Prostate gland (tissue), 2 donors: ENCODE results near the gene WASF3. TPM values are rescaled to one million over a fixed set of nuclear protein-coding genes. Genes with fewer than 3 reads are reported as not detected.

Experiments used
- DNase-seq: peaks from one replicate; pipeline ENCODE4 v3.0.0-alpha.2; 2019; ENCODE audit warnings: low spot score
- H3K27ac ChIP-seq, 2 donors: fragments of 200-600 bp; sonication (generic); 2 replicates each; pipeline ENCODE4 v1.5.1; 2017 to 2019
- H3K27me3 ChIP-seq: fragments of 200-600 bp; sonication (generic); replicated peaks from 2 replicates; pipeline ENCODE4 v1.5.1; 2019; ENCODE audit not compliant: insufficient read depth
- H3K36me3 ChIP-seq, 2 donors: fragments of 200-600 bp; sonication (generic); 1 replicate in 1 of 2; 2 replicates in 1 of 2; pipeline versions ENCODE4 v1.5.1 to v1.8.1; 2017 to 2019
- H3K4me1 ChIP-seq: fragments of 200-600 bp; sonication (generic); replicated peaks from 2 replicates; pipeline ENCODE4 v1.5.1; 2019
- H3K4me3 ChIP-seq, 2 donors: fragments of 200-600 bp; sonication (generic); 2 replicates each; pipeline ENCODE4 v1.5.1; 2017 to 2019
- H3K9me3 ChIP-seq: fragments of 200-600 bp; sonication (generic); 2 replicates; pipeline ENCODE4 v1.5.1; 2017
- CTCF ChIP-seq, 4 experiments: fragments of 200-600 bp in 2 of 4; fragments of 450-650 bp in 2 of 4; sonication (generic) in 2 of 4; IDR thresholded peaks; 1 replicate in 3 of 4; 2 replicates in 1 of 4; pipeline ENCODE4 v1.5.1; 2016 to 2019; ENCODE audit warnings: antibody characterized with exemption in 4 of 4, mild to moderate bottlenecking in 2 of 4, moderate library complexity in 2 of 4
- POLR2A ChIP-seq: fragments of 450-650 bp; IDR thresholded peaks from one replicate; pipeline ENCODE4 v1.6.1; 2016; ENCODE audit warnings: antibody characterized with exemption, mild to moderate bottlenecking
- POLR2AphosphoS5 ChIP-seq: sonication (generic); formaldehyde crosslinking; IDR thresholded peaks from one replicate; pipeline ENCODE4 v1.6.1; 2017; ENCODE audit warnings: antibody characterized with exemption
- whole genome bisulfite sequencing: methylation state at CpG from one replicate; pipeline ENCODE4 v1.1.5; 2018; 5-methylcytosine and 5-hydroxymethylcytosine counted together
- intact Hi-C: fragments of 100-400 bp; cut with DNase I; formaldehyde crosslinking; loops from one replicate; pipeline ENCODE4 v1.14.2; 2022
- total RNA-seq, 2 donors: library from RNA; depleted of rRNA; stranded (reverse); fragments of >200 nt; gene quantifications; one replicate each; pipeline ENCODE4 v1.1.0, GENCODE V29; 2016

Gene WASF3
- total RNA-seq, 2 donors from 2014 or later: 10.3 to 23.0 TPM

- intact Hi-C loops: loop anchor here (2.0 to 10.0 kb wide), 3 partner anchors 43 to 115 kb away; partner anchors contain the start of gene WASF3
- H3K4me1 ChIP-seq: no peaks in the 10 kb centered on the region
- H3K27me3 ChIP-seq: no peaks in the 10 kb centered on the region
- 49% methylated on average over 1 of the region's 1 CpG for WGBS
- TF ChIP-seq POLR2A: no peak
- no peak for TF ChIP-seq CTCF (IDR thresholded peaks at IDR 0.05)
- TF ChIP-seq POLR2AphosphoS5: no peak
- H3K9me3 ChIP-seq: no peaks in the 10 kb centered on the region
- H3K4me3 ChIP-seq: no peak overlapping the region
- no peak overlapping the region for H3K27ac ChIP-seq
- H3K36me3 ChIP-seq: no peaks in the 10 kb centered on the region
- DNase-seq: no peak
Observed at GRCh38 chr13:26599860-26600259, 42.4 kb downstream of the WASF3 start.

GRCh38 chr13:26600343-26600742 lies 42.9 kb downstream of the WASF3 start:
- intact Hi-C loops: loop anchor here (2.0 to 10.0 kb wide), 3 partner anchors 44 to 116 kb away; partner anchors contain the start of gene WASF3
- DNase-seq: no peak
- no peaks in the 10 kb centered on the region for H3K9me3 ChIP-seq
- H3K4me1 ChIP-seq: no peaks in the 10 kb centered on the region
- no peak for TF ChIP-seq POLR2AphosphoS5
- TF ChIP-seq POLR2A: no peak
- TF ChIP-seq CTCF (IDR thresholded peaks at IDR 0.05): no peak
- no peaks in the 10 kb centered on the region for H3K27me3 ChIP-seq
- 63% methylated on average over 1 of the region's 1 CpG for WGBS
- H3K4me3 ChIP-seq: no peak overlapping the region
- no peaks in the 10 kb centered on the region for H3K36me3 ChIP-seq
- H3K27ac ChIP-seq: no peak overlapping the region

GRCh38 chr13:26601669-26602068 lies 44.2 kb downstream of the WASF3 start:
- Histone ChIP-seq H3K4me3 (no peak overlapping the region), H3K27me3 (no peaks in the 10 kb centered on the region), H3K9me3 (no peaks in the 10 kb centered on the region), H3K27ac (no peak overlapping the region), H3K36me3 (no peaks in the 10 kb centered on the region), H3K4me1 (no peaks in the 10 kb centered on the region)
- peak in 1 of 4 experiments; percentile 15 for TF ChIP-seq CTCF (IDR thresholded peaks at IDR 0.05)
- no peak for TF ChIP-seq POLR2A
- intact Hi-C loops: loop anchor here (2.0 to 10.0 kb wide), 3 partner anchors 45 to 117 kb away; partner anchors contain the start of gene WASF3
- WGBS: 3% methylated on average over 2 of the region's 2 CpGs
- no peak for DNase-seq

GRCh38 chr13:26602783-26603182 lies 45.3 kb downstream of the WASF3 start:
- TF ChIP-seq POLR2A (no peak), POLR2AphosphoS5 (no peak)
- Histone ChIP-seq H3K27me3 (no peaks in the 10 kb centered on the region), H3K4me1 (no peaks in the 10 kb centered on the region), H3K27ac (no peak overlapping the region), H3K4me3 (no peak overlapping the region), H3K9me3 (no peaks in the 10 kb centered on the region), H3K36me3 (no peaks in the 10 kb centered on the region)
- WGBS: 90% methylated on average over 3 of the region's 3 CpGs
- intact Hi-C loops: loop anchor here (5.0 to 10.0 kb wide), 2 partner anchors 95 to 118 kb away; no protein-coding TSS in a partner anchor
- no peak for DNase-seq

- WGBS: 56% methylated on average over 3 of the region's 3 CpGs
Observed at GRCh38 chr13:26604784-26605545, 47.5 kb downstream of the WASF3 start.

More at GRCh38 chr13:26604784-26605545, 47.5 kb downstream of the WASF3 start:
- no peak for DNase-seq
- H3K4me3 ChIP-seq: no peak overlapping the region
- H3K27ac ChIP-seq: peak overlapping the region in 1 of 2 donors; percentile 32
- no peaks in the 10 kb centered on the region for H3K36me3 ChIP-seq
- intact Hi-C loops: loop anchor here (5.0 to 10.0 kb wide), 2 partner anchors 92 to 120 kb away; no protein-coding TSS in a partner anchor
- H3K9me3 ChIP-seq: no peaks in the 10 kb centered on the region
- H3K4me1 ChIP-seq: no peaks in the 10 kb centered on the region
- H3K27me3 ChIP-seq: no peaks in the 10 kb centered on the region
- TF ChIP-seq POLR2A (no peak), CTCF (IDR thresholded peaks at IDR 0.05) (no peak), POLR2AphosphoS5 (no peak)
